DLD1 (cell line): ENCODE results near the gene MAP3K20.

Experiments used
- in situ Hi-C: cut with HindIII; loops from 2 replicates; pipeline ENCODE4 v1.10.0; 2017; ENCODE audit warnings: low sequenced_read_pairs

The MAP3K20 gene

DNA sequence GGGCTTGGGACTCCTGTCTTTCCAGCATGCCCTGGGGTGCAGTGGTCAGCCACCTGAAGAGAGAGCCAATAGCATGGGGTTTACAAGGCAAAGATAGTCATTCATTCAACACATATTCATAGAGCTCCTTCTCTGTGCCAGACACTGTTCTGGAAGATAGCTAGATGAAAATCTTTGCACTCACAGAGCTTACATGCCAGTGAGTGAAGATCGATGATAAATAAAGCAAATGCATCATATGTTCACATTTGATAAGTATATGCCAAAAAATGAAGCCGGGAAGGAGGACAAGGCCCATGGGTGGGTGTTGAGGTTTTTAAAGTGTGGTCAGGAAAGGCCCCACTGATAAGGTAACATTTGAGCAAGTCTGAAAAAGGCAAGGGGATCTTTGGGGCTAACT, 148.2 kb downstream of the MAP3K20 start:
- in situ Hi-C loops: no loop called here

DNA sequence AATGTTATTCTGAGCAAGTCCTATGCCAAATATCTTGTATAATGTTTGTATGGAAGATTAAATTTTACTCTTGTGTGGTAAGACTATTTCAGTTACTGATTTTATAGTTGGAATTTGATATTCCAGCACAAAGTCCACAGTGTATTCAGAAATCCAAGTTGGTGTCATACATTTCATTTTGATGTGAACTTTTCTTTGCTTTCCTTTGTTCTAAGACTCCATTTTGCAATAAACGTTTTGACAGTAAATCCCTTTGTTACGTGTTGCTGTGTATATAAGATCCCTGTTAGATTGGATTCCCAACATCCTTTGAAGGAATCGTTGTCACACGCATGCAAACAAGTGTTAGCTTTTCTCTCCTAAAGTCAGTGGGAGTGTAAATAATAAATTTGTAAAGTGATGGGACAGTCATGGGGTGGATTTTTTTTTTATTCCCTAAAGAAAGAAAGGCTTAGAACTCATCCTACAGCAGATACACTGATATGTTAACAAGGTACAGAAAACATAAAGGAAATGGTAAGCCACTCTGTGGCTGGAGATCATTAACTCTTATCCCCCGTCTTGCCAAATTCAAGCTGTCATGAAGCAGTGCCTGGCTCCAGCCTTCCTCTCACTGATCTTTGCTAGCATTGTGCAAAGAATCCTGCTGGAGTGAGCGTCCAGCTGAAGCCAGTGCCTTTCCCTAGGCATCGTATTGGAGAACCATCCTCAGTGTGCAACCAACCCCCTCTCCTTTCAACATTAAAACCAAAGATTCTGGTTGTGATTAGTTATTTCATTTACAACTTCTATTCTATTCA, 151.5 kb downstream of the MAP3K20 start:
- in situ Hi-C loops: no loop called here

DNA sequence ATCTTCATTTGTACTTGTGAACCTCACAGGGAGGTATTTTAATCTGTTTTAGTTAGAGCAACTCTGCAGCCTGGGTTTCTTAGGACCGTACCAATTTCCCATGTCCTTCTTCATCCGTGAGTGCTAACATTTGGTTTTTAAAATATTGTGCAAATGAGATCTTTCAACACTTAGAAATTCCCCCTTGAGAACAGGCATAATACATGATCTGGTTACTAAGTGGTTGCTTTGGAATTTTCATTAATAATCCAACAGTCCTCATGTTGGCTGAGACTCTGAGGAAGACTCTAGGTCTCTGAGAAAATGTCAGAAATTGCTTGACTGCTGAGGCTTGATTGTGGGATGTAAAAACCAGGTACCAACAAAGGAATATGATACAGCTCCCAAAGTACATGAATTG, 153.4 kb downstream of the MAP3K20 start:
- in situ Hi-C loops: no loop called here

DNA sequence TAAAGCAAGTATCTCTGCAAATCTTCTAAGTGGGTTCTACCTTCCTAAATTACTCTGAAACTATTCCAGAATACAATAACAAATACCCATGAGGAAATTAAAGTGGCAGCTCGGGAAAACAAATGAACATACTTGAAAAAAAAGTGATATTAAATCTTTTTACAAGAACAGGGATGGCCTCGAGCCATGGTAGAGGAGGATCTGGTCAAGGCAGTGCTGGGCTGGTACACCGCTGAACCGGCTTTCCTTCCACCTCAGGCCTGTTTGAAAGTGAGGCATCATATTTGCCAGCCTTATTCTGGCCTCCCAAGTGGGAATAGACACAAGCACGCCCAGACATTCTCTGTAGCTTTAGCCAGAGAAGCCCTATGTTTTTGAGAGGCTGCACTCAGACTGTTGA, 154.5 kb downstream of the MAP3K20 start:
- in situ Hi-C loops: no loop called here

DNA sequence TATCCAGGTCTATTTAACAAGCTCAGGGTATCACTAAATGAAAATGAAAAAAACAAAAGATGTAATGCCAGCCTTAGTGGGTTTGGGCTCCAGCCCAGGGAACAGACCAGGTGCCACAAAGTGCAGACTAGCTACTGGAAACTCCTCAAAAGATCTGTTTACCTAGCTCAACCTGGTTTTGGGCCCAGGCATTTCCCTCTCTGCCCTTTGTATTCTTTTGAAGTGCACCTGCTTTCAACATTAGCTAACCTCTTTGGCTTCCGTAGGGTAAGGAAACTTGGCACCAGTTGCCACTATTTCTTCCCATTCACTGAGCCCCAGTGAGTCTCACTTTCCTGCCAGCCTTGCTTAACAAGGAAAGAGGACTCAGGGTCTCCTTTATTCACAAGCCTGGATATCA, 155.4 kb downstream of the MAP3K20 start:
- in situ Hi-C loops: no loop called here

DNA sequence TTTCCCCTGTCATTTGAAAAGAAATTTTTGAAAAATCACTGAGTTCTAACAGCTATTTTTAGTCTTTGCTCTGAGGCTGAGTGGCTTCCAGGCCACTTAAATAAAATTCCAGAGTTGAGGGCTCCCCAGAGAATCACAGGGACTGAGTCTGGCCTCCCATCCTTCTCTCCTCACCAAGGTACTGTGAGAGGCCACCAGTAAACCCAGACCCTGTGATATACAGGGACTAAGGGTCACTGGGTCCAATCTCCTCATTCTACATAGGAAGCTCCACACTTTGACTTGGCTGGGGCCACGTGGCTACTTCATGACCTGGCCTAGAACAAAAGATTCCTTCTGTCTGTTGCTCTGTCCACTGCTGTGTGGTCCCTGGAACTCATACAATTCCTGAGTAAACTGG, 155.8 kb downstream of the MAP3K20 start:
- in situ Hi-C loops: no loop called here

DNA sequence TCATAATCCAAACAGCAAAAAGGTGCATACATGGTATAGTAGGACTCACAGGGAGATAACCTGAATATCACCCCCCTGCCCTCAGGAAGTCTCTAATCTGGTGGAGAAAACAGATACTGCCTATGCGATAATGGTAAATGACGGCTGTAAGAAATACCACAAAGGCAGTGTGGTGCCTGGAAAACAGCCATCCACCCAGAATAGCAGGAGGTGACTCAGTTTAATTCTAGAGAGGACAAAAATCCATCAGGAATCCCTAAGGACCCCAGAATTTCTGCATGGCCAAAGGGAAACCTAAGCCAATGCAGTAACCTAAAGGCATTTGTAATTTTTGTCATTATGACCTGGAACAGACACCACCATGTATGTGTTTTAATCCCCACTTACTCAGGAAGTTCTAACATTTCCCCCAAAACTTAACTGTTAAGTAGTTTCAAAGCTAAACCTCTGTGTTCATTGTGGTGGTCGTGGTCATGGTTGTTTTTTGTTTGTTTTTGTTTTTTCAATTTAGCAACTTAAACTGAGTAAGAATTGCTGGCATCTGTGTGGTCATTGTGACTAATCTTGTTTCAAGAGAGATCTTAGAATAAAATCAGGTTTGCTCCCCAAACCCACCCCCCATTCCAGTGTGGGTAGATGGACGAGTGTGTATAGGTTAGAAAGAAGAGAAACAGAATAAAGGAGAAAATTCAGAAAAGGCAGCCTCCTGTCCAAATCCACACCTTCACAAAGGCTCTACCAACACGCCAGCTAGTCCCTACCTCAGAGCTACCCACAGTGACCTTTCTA, 157.5 kb downstream of the MAP3K20 start:
- in situ Hi-C loops: no loop called here

DNA sequence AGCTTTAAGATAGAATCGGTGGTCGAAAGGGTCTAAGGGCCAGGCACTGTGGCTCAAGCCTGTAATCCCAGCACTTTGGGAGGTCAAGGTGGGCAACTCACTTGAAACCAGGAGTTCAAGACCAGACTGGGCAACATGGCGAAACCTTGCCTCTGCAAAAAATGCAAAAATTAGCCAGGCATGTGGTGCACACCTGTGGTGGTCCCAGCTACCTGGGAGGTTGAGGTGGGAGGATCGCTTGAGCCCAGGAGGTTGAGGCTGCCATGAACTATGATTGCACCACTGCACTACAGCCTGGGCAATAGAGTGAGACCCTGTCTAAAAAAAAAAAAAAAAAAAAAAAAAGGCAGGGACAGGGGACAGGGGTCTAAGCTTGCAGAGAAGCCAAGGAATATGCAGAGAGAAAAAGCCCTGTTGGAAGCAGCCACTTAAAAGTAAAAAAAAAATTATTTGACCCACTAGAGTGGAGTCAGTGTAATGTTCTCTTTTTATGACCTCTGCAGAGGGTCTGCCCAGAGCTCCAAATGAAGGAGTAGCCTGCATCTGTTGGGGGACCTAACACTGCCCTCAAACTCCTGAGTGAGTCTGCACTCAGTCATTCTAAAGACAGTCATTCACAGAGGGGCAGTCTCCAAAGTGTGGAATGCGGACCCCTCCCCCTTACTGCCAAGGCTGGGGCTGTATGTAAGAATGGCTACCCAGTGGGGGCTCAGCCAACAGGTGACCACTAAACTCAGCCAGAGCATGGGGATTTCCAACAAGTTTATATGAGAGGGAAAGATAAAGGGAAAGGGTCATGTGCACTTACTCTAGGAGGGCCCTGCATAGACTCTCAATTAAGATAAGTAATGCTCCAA, 160.5 kb downstream of the MAP3K20 start:
- in situ Hi-C loops: no loop called here

DNA sequence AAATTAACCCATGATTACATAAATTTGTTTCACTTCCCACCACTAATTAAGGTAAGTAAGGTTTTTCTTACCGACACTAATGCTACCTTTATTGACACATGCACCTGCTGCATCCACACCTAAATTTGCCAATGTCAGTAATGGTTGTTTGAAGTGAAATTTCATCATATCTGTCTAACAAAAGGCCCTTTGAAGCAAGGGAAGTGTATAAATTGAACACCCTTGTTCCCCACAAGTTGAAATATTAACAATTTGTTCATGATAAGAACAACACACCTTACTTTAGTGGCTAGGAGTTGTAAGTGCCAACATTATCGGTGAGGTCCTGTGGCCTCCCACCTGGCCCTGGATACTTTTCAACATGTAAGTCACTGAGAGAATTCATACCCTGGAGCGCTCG, 162.7 kb downstream of the MAP3K20 start:
- in situ Hi-C loops: no loop called here

DNA sequence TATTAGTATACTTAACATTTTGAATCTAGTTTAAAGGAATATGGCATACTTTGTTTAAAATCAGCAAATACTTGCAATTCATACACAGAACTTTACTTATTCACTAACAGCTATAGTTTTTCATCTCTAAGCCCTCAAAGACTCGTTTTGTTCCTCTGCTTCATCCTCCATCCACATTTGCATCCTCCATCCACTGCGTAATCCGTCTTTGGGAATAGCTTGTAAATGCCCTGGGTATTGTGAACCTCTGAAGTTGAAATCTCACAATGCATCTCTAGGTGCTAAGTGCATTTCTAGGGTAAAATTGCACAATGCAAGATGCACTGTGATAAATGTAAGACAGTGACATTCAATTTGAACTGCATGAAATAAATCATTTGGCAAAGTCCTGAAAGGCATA, 163.2 kb downstream of the MAP3K20 start:
- in situ Hi-C loops: no loop called here

DNA sequence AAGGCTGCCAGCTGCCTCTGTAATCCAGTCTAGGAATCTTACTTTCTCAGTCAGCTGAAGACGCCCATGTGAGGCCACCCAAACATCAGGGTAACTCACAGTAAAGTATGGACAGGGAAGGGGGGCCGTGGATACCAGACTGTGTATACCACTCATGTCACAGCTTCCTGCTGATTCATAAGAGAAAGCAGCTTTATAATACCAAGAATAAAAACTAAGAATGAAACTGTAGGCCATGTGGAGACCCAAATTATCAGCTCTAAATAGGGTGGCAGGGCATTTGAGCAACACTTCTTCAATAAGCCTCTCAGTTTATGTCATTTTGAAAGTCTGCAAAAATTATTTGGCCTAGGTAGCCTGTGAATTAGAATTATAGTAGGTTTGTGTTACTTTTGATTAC, 164.0 kb downstream of the MAP3K20 start:
- in situ Hi-C loops: no loop called here

DNA sequence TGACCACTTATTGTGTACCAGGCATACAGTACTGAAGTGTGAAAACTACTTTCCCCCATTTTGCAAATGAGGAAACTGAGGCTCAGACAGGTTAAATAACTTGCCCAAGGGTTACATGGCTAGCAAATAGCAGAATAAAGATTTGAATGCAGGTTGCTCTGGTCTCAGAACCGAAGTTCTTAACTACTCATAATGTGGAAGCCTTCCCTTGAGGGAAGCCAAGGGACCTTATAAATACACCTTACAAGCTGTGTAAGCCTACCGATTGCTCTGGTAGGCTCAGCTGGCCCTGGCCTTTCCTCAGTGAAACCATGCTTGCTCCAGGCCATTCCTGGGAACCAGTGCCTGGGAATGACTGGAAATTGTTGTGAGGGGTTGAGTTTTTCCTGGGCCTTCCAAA, 164.4 kb downstream of the MAP3K20 start:
- in situ Hi-C loops: no loop called here

DNA sequence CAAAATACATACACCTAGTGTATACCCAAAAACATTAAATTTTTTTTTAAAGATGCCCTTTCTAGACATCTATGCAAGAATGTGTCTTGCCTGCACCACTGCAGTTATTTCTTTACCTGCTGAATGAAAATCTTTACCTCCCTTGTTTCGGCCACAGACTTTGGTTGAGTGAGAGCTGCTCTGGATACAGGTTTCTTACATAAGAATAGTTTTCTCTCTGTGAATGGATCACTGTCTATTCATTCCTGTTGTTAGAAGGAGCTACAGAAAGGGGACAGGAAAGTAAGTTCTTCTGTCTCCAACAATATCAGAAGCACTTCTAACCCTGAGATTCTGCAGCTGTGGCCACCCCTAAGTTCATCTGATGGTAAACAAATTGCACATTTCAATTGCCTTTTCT, 166.0 kb downstream of the MAP3K20 start:
- in situ Hi-C loops: no loop called here

DNA sequence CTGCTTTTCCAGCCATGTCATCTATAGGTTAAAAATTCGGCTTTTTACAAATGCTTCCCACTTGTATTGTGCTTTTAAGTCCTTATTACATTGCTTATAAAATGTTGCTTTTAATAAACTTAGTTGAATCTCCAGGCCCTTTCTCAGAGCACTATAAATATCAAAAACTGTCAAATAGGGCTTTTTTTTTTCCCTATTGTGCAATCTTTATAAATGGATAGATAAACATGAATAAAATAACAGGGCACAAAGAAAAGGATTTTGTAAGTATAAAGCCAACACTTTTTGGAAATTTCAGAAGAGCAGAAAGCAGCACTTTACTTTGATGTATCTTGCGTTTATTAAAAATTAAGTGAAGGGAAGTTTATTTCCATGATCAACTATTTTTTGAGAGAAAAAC, 171.5 kb downstream of the MAP3K20 start:
- in situ Hi-C loops: no loop called here

DNA sequence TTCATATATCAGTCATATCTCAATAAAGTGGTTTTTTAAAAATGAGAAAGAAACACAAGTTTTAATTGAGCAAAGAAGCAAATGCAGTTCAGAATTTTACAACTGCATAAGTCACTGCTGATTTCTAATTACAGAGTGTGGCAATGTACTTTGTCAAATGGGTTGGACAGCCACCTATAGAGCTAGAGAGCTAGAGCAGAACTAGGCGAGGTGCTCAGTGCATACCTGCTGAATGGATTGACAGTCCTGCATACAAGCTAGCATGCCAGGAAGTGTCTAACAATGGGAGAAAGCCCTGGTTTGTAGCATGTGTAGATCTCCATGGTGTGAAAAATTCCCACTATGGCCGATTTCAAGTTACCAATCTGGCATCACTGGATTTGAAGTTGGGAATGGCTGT, 172.7 kb downstream of the MAP3K20 start:
- in situ Hi-C loops: no loop called here

DNA sequence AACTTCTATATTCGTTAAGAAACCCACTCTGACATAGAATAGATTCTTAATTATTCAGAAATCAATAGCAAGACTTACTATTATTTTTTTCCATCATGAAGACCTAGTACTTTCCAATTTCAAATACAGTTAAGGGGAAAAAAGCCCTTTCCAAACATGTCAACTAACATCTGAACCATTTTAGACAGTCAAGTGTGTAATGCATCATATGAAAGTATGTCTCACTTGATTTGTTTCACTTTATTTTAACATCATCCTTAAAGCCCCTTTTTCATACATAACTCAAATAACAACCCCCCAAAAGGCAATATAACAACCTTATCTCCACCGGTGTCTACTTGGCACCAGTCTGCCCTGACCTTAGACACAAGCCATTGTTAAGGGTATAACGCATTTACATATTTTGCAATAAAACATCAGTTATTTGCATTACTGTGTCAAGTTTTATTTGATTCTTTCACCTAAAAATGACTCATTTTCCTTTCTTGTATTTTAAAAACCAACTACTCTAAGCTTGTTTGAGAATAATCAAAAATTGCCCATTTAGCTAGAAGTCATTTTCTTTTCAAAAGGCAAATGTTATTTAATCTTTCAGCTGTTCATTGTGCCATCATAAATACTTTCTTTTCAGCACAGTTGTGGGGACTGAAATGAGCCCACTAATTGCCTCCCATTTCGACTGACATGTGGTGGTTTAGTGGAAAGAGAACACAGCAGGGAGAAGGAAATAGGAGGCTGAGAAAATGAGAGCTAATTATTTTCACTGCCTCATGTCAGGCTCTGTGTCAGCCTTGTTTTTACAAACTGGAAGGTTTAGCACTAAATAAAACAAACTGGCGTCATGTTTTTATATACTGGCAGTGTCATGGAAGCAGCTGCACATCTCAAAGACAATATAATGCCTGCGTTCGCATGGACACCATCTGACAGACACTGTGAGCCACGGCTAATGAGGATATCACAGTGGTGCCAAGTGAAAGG, 174.3 kb downstream of the MAP3K20 start:
- in situ Hi-C loops: no loop called here

DNA sequence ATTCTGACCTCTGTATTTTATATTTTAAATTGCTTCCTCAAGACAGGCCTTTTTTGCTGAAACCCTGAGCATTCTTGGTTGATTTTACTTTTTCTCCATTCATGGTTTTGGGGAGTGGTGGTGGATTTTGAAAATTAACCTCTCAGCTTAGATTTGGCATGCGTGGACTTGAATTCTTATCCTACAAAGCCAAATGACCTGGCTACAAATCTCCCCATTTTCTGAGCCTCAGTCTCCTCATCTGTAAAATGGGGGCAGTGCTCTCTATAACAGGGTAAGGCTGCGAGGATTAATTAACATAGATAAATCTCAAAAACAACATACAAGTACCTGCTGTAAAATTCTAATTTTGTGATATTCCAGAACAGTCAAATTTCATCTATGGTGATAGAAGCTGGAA, 175.6 kb downstream of the MAP3K20 start:
- in situ Hi-C loops: no loop called here

DNA sequence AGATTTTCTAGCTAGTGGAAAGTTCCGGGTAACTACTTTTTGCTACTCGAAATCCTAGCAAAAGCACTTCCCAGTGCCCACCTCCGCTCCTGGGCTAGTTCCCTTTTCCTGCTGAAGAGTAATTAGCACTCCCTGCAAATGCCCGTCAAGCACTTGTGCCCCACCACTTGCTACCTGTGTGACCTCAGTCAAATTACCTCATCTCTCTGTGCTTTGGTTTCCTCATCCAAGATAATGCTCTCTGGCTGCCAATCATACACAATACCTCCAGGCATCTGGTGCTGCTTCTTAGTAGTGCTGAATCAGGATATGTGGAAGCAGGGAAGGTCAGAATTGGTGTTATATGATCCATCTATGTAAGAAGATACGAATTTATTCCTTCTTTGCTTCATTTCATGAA, 176.9 kb downstream of the MAP3K20 start:
- in situ Hi-C loops: no loop called here

DNA sequence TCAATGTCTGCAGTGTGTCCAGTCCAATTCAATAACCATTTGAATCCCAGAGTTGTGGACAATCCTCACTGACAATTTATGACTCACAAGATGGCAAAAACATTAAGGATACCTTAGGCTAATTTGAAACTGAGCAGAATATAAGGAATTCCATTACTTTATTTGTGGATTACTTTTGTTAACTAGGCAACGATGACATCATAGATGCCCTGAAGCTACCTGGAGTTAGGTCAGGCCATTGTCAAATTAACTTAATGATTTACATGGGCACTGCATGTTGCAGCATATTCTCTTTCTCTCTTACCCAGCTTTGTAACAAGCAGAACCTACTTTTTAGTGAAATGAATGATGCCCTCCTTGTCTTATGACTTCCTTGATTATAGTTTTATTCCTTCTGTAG, 179.0 kb downstream of the MAP3K20 start:
- in situ Hi-C loops: no loop called here

DNA sequence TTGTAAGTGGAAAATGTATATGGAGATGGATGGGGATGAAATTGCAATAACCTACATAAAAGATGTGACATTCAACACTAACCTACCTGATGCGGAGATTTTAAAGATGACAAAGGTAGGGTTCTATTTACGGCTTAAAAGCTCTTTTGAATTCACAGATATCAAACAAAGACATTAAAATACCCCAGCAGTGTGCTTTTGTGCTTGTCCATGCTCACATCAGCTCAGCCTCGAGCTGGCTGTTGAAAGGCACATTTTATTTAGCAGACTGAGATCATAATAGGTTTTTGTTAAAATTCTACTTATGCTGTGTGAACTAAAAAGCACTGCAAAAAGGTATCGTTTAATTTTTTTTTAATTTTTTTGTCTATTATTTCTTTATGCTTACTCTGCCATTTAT, 183.1 kb downstream of the MAP3K20 start:
- in situ Hi-C loops: no loop called here
